HepG2 (cell line): ENCODE results near the gene TRAPPC12. TPM values are rescaled to one million over a fixed set of nuclear protein-coding genes. Genes with fewer than 3 reads are reported as not detected.

Source experiments
- AHDC1 ChIP-seq: sonication (generic); formaldehyde crosslinking; IDR thresholded peaks from 2 replicates; pipeline ENCODE4 v1.5.1; 2020; ENCODE audit warnings: mild to moderate bottlenecking, missing genetic modification reagents, borderline replicate concordance
- AKAP8 ChIP-seq: sonication (generic); formaldehyde crosslinking; IDR thresholded peaks from 2 replicates; pipeline ENCODE4 v1.5.1; 2020; ENCODE audit warnings: mild to moderate bottlenecking, missing genetic modification reagents
- AKNA ChIP-seq: sonication (generic); formaldehyde crosslinking; IDR thresholded peaks from 2 replicates; pipeline ENCODE4 v1.4.0; 2020; ENCODE audit warnings: missing genetic modification reagents, borderline replicate concordance
- ATF7-NPFF ChIP-seq: sonication (generic); formaldehyde crosslinking; IDR thresholded peaks from 2 replicates; pipeline ENCODE4 v1.8.1; 2023; ENCODE audit warnings: mild to moderate bottlenecking, low read depth, missing genetic modification reagents, moderate library complexity
- ATM ChIP-seq: fragments of 450-650 bp; IDR thresholded peaks from 2 replicates; pipeline ENCODE4 v1.7.1; 2017; ENCODE audit warnings: mild to moderate bottlenecking, borderline replicate concordance
- CC2D1A ChIP-seq: sonication (generic); formaldehyde crosslinking; IDR thresholded peaks from 2 replicates; pipeline ENCODE4 v1.8.1; 2023; ENCODE audit warnings: mild to moderate bottlenecking, missing genetic modification reagents
- KLF16 ChIP-seq, 2 experiments: sonication (generic) in 1 of 2; formaldehyde crosslinking in 1 of 2; IDR thresholded peaks; 2 replicates each; pipeline versions ENCODE4 v1.6.1 to v1.8.0; 2016 to 2023; ENCODE audit warnings: missing genetic modification reagents in 2 of 2, missing compliant biosample characterization in 1 of 2
- MAFK ChIP-seq, 2 experiments: IDR thresholded peaks in 1 of 2; conservative IDR thresholded peaks in 1 of 2; 2 replicates each; pipeline ENCODE4 v1.6.1; 2011; ENCODE audit warnings: improper control_type of control experiment in 2 of 2, low read length in 2 of 2
- MBNL3 ChIP-seq: fragments of 250-450 bp; sonication (Bioruptor Pico); conservative IDR thresholded peaks from 2 replicates; pipeline ENCODE4 v1.8.0; 2022; ENCODE audit warnings: mild to moderate bottlenecking, inconsistent platforms
- PCBP2 ChIP-seq: fragments of 200-400 bp; formaldehyde crosslinking; optimal IDR thresholded peaks from 2 replicates; pipeline ENCODE3; 2018; ENCODE audit warnings: low read length, low read depth; ENCODE audit not compliant: poor library complexity, severe bottlenecking
- SCMH1 ChIP-seq: sonication (generic); formaldehyde crosslinking; IDR thresholded peaks from 2 replicates; pipeline ENCODE4 v1.9.0; 2021; ENCODE audit warnings: missing genetic modification reagents, mild to moderate bottlenecking, borderline replicate concordance
- SRF ChIP-seq: IDR thresholded peaks from 2 replicates; pipeline ENCODE4 v1.6.1; 2011; ENCODE audit warnings: mild to moderate bottlenecking, low read depth, low read length, moderate library complexity
- SRSF4 ChIP-seq: fragments of 200-400 bp; formaldehyde crosslinking; IDR thresholded peaks from one replicate; pipeline ENCODE4 v1.6.1; 2018; ENCODE audit warnings: mild to moderate bottlenecking, low read depth, low read length, moderate library complexity; ENCODE audit not compliant: poor library complexity, severe bottlenecking
- TRIM24 ChIP-seq: sonication (generic); formaldehyde crosslinking; IDR thresholded peaks from 2 replicates; pipeline ENCODE4 v1.8.0; 2022; ENCODE audit warnings: mild to moderate bottlenecking, missing genetic modification reagents
- TSC22D2 ChIP-seq: sonication (generic); formaldehyde crosslinking; IDR thresholded peaks from 2 replicates; pipeline ENCODE4 v1.5.1; 2020; ENCODE audit warnings: missing genetic modification reagents, mild to moderate bottlenecking, borderline replicate concordance
- ZNF484 ChIP-seq: sonication (generic); formaldehyde crosslinking; IDR thresholded peaks from 2 replicates; pipeline ENCODE4 v1.5.1; 2020; ENCODE audit warnings: mild to moderate bottlenecking, low read depth, missing genetic modification reagents, borderline replicate concordance
- polyA plus RNA-seq, 8 experiments: library from polyadenylated mRNA; depleted of rRNA in 3 of 8; stranded (reverse) in 7 of 8; unstranded in 1 of 8; fragments of >200 nt; fragmentation: Illumina TruSeq in 4 of 8; extraction: Trizol in 4 of 8; gene quantifications; 2 replicates each; pipeline versions ENCODE4 v1.2.1 to v1.2.3, GENCODE V29; 2011 to 2016; ENCODE audit warnings: low read depth in 4 of 8, missing spikeins in 1 of 8, mixed read lengths in 1 of 8; ENCODE audit not compliant: insufficient read depth in 1 of 8
- total RNA-seq, 5 experiments: library from RNA; depleted of rRNA; stranded (reverse); fragments of >200 nt; fragmentation: Illumina TruSeq; extraction: Trizol; gene quantifications; 2 replicates each; pipeline ENCODE4 v1.2.3, GENCODE V29; 2016; ENCODE audit warnings: low read depth in 1 of 5
- TF ChIP-seq, protein P1 (sequence below): sonication (generic); formaldehyde crosslinking; conservative IDR thresholded peaks from 2 replicates; pipeline ENCODE4 v1.4.0; 2020; ENCODE audit warnings: missing genetic modification reagents

Gene TRAPPC12
- total and polyA plus RNA-seq, 2 of the 13 experiments (the other 11 are each of a cell fraction or from before 2014, with no cell fraction given): 46.4 to 97.7 TPM

DNA sequence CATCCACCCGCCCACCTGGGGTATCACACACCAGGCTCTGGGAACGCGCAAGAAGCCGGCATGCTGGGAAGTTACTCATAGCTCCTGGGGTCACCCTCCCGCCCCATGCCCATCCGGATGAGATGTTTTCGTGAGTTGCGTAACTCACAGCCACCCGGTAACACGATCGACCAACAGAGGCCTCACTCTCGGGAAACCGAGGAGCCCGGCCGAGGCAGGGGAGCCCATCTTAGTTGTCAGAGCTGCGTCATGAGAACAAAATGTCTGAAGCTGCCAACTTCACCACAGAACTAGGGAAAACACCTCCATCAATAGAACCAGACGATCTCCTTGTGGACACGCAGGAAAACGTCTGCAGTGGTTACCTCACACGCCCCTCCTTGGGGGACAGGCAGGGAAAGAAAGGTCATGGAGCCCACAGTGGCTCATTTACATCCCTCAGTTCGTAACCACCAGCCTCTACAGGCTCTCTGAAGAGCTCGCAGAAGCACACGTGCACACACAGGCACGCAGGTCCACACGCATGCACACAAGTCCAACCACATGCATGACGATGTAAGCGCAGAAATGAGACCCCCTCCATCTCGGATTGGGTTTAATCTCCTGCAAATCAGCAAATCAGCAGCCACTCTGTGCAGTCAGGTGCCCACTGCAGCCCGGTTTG, 113.6 kb downstream of the TRAPPC12 start (continued):
- TF ChIP-seq, protein P1, sequence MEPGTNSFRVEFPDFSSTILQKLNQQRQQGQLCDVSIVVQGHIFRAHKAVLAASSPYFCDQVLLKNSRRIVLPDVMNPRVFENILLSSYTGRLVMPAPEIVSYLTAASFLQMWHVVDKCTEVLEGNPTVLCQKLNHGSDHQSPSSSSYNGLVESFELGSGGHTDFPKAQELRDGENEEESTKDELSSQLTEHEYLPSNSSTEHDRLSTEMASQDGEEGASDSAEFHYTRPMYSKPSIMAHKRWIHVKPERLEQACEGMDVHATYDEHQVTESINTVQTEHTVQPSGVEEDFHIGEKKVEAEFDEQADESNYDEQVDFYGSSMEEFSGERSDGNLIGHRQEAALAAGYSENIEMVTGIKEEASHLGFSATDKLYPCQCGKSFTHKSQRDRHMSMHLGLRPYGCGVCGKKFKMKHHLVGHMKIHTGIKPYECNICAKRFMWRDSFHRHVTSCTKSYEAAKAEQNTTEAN (CRISPR knock-in tag): no peak
- TF ChIP-seq AHDC1 (CRISPR knock-in tag) (no peak; the same call in 1 of the 2 replicates), CC2D1A (CRISPR knock-in tag) (no peak), AKAP8 (CRISPR knock-in tag) (no peak), TRIM24 (CRISPR knock-in tag) (no peak), ATF7-NPFF (0 out of 2 replicates have a peak, but pooled peaks have one; percentile 39), MAFK (conservative IDR thresholded peaks at IDR 0.05 in 1 of 2, IDR thresholded peaks at IDR 0.05 in 1 of 2; ENCODE audit: low read length in 2 of 2) (no peak), AKNA (CRISPR knock-in tag) (no peak), KLF16 (CRISPR knock-in tag; IDR thresholded peaks at IDR 0.05) (peak in 1 of 2 experiments; percentile 18; a peak in 1 of 4 replicates), ZNF484 (no peak), ATM (no peak), PCBP2 (no peak), MBNL3 (CRISPR knock-in tag) (no peak), SRSF4 (no peak), SRF (no peak), SCMH1 (CRISPR knock-in tag) (no peak), TSC22D2 (0 out of 2 replicates have a peak, but pooled peaks have one; percentile 10)
